Tibial artery (tissue), 4 donors: Measurements from ENCODE around the gene NUP58.

Experiments
- DNase-seq, 2 donors: peaks; one replicate each; pipeline ENCODE4 v3.0.0-alpha.2; 2019
- H3K27ac ChIP-seq, 2 donors: fragments of 200-600 bp; sonication (generic) in 1 of 2; 1 replicate in 1 of 2; 2 replicates in 1 of 2; pipeline ENCODE4 v1.5.1; 2018 to 2019; ENCODE audit warnings: mild to moderate bottlenecking in 1 of 2
- H3K27me3 ChIP-seq, 2 donors: fragments of 200-600 bp; sonication (generic) in 1 of 2; one replicate each; pipeline versions ENCODE4 v1.5.1 to v1.6.0; 2016 to 2019
- H3K36me3 ChIP-seq, 3 donors: fragments of 200-600 bp; sonication (generic) in 2 of 3; one replicate each; pipeline ENCODE4 v1.5.1; 2016 to 2019; ENCODE audit warnings: mild to moderate bottlenecking in 2 of 3
- H3K4me1 ChIP-seq, 4 donors: fragments of 200-600 bp; sonication (generic) in 2 of 4; 1 replicate in 3 of 4; 2 replicates in 1 of 4; pipeline ENCODE4 v1.5.1; 2016 to 2019
- H3K4me3 ChIP-seq, 2 donors: fragments of 200-600 bp; sonication (generic) in 1 of 2; 1 replicate in 1 of 2; 2 replicates in 1 of 2; pipeline ENCODE4 v1.5.1; 2018 to 2019; ENCODE audit warnings: mild to moderate bottlenecking in 2 of 2
- H3K9me3 ChIP-seq, 3 donors: fragments of 200-600 bp; sonication (generic) in 1 of 3; one replicate each; pipeline ENCODE4 v1.5.1; 2016 to 2019
- CTCF ChIP-seq, 2 experiments: fragments of 200-600 bp in 1 of 2; fragments of 450-650 bp in 1 of 2; IDR thresholded peaks; one replicate each; pipeline ENCODE4 v1.5.1; 2017 to 2019; ENCODE audit warnings: antibody characterized with exemption in 2 of 2, mild to moderate bottlenecking in 1 of 2, moderate library complexity in 1 of 2
- intact Hi-C: fragments of 100-400 bp; cut with DNase I; formaldehyde crosslinking; loops from one replicate; pipeline ENCODE4 v1.15.0; 2023; ENCODE audit warnings: low total_unique reads

Gene NUP58

GRCh38 chr13:25301347-25302113, at the start of gene NUP58:
NUP58 (plus strand) TSS chr13:25301625; CDS start chr13:25301774, 149 bp downstream.
- intact Hi-C loops: no loop called here
- peak; percentile 96 for DNase-seq
- TF ChIP-seq CTCF (IDR thresholded peaks at IDR 0.05): no peak
- no peaks in the 10 kb centered on the region for H3K36me3 ChIP-seq
- peak within 1 kb of the TSS; percentile 75 to 86 for H3K4me3 ChIP-seq
- H3K27me3 ChIP-seq: peaks cover 0 to 3% of the 10 kb centered on the region in 2 donors
- H3K4me1 ChIP-seq: peaks cover 0 to 22% (median 12%) of the 10 kb centered on the region in 4 donors
- H3K9me3 ChIP-seq: no peaks in the 10 kb centered on the region
- H3K27ac ChIP-seq: peak within 1 kb of the TSS; percentile 89 to 91

GRCh38 chr13:25252225-25252624, 49.2 kb upstream of the NUP58 start:
- no peaks in the 10 kb centered on the region for H3K27me3 ChIP-seq
- no peaks in the 10 kb centered on the region for H3K4me1 ChIP-seq
- no peak overlapping the region for H3K4me3 ChIP-seq
- intact Hi-C loops: no loop called here
- no peak overlapping the region for H3K27ac ChIP-seq
- H3K36me3 ChIP-seq: peaks cover 32 to 72% (median 66%) of the 10 kb centered on the region in 3 donors
- no peak for DNase-seq
- H3K9me3 ChIP-seq: no peaks in the 10 kb centered on the region
- no peak for TF ChIP-seq CTCF (IDR thresholded peaks at IDR 0.05)

- no peak overlapping the region for H3K4me3 ChIP-seq
- H3K27ac ChIP-seq: no peak overlapping the region
- no peak for TF ChIP-seq CTCF (IDR thresholded peaks at IDR 0.05)
- no peaks in the 10 kb centered on the region for H3K9me3 ChIP-seq
- no peak for DNase-seq
- H3K4me1 ChIP-seq: no peaks in the 10 kb centered on the region
- H3K36me3 ChIP-seq: peaks cover 38 to 73% (median 70%) of the 10 kb centered on the region in 3 donors
- H3K27me3 ChIP-seq: no peaks in the 10 kb centered on the region
- intact Hi-C loops: no loop called here
These were observed 48.7 kb upstream of the NUP58 start for GRCh38 chr13:25252752-25253151.

GRCh38 chr13:25253702-25254101, 47.7 kb upstream of the NUP58 start:
- Histone ChIP-seq H3K27ac (no peak overlapping the region), H3K9me3 (no peaks in the 10 kb centered on the region), H3K4me1 (no peaks in the 10 kb centered on the region), H3K27me3 (no peaks in the 10 kb centered on the region), H3K4me3 (no peak overlapping the region), H3K36me3 (peaks cover 43 to 81% (median 70%) of the 10 kb centered on the region in 3 donors)
- no peak for TF ChIP-seq CTCF (IDR thresholded peaks at IDR 0.05)
- no peak for DNase-seq
- intact Hi-C loops: no loop called here

GRCh38 chr13:25262261-25262660, 39.2 kb upstream of the NUP58 start:
- H3K9me3 ChIP-seq: no peaks in the 10 kb centered on the region
- H3K4me3 ChIP-seq: no peak overlapping the region
- intact Hi-C loops: no loop called here
- H3K4me1 ChIP-seq: no peaks in the 10 kb centered on the region
- TF ChIP-seq CTCF (IDR thresholded peaks at IDR 0.05): no peak
- no peak overlapping the region for H3K27ac ChIP-seq
- no peaks in the 10 kb centered on the region for H3K27me3 ChIP-seq
- DNase-seq: no peak
- peaks cover 55 to 86% (median 62%) of the 10 kb centered on the region in 3 donors for H3K36me3 ChIP-seq
